ENCODE results near the gene COBLL1.
"Not testable (repeated sequence)": the region's sequence is repeated elsewhere in the genome, so short reads cannot be mapped to it uniquely, and the experiment has no call there.

The COBLL1 gene

GRCh38 chr2:164761737-164762460 lies 79.7 kb downstream of the COBLL1 start:
- no peak for TF ChIP-seq CTCF (IDR thresholded peaks at IDR 0.05; ENCODE audit: low read depth, low read length)
- H3K4me3 ChIP-seq (ENCODE audit: low read depth, low read length), result no peak overlapping the region

- H3K4me3 ChIP-seq (ENCODE audit: low read depth, low read length), result not testable (repeated sequence)
Observed at GRCh38 chr2:164761201-164761600, 80.4 kb downstream of the COBLL1 start.

GRCh38 chr2:164760179-164760578 lies 81.4 kb downstream of the COBLL1 start:
- no peak for TF ChIP-seq CTCF (IDR thresholded peaks at IDR 0.05; ENCODE audit: low read depth, low read length)
- no peak overlapping the region for H3K4me3 ChIP-seq (ENCODE audit: low read depth, low read length)

GRCh38 chr2:164757934-164758695 lies 83.5 kb downstream of the COBLL1 start:
- H3K4me3 ChIP-seq (ENCODE audit: low read depth, low read length), result no peak overlapping the region
- no peak for TF ChIP-seq CTCF (IDR thresholded peaks at IDR 0.05; ENCODE audit: low read depth, low read length)

- no peak overlapping the region for H3K4me3 ChIP-seq (ENCODE audit: low read depth, low read length)
- no peak for TF ChIP-seq CTCF (IDR thresholded peaks at IDR 0.05; ENCODE audit: low read depth, low read length)
Observed at GRCh38 chr2:164756773-164757172, 84.8 kb downstream of the COBLL1 start.

GRCh38 chr2:164755952-164756351 lies 85.7 kb downstream of the COBLL1 start:
- no peak overlapping the region for H3K4me3 ChIP-seq (ENCODE audit: low read depth, low read length)
- TF ChIP-seq CTCF (IDR thresholded peaks at IDR 0.05; ENCODE audit: low read depth, low read length), result no peak

GRCh38 chr2:164754157-164755093 lies 87.2 kb downstream of the COBLL1 start:
- no peak for TF ChIP-seq CTCF (IDR thresholded peaks at IDR 0.05; ENCODE audit: low read depth, low read length)
- no peak overlapping the region for H3K4me3 ChIP-seq (ENCODE audit: low read depth, low read length)

Data from WI38 (cell line).